GM19372 (cell line): ENCODE measurements around the gene COMMD10.

Source experiments
- ATAC-seq: cut with Tn5 transposase; IDR thresholded peaks from one replicate; pipeline ENCODE4 v1.9.1; 2021; ENCODE audit warnings: mild to moderate bottlenecking, low read depth, moderate library complexity; ENCODE audit not compliant: unreplicated experiment

The COMMD10 gene

DNA sequence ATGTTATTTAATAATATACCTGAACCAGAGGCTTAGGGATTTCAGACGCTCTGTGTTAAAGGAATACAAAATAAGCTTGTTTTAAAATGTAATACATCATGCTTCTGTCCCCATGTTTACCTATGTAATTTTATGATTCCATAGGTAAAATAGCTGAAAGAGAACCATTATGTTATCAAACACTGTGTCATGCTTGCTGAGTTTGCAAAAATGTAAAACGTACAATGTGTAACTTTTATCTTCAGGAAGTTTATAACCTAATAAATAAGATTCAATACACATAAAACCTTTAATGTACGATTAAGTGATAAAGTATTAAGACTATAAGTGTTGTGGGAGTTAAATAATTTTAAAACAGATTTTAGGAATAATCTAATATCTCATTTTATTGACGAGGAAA, 94.1 kb downstream of the COMMD10 start:
- no peak for ATAC-seq

- ATAC-seq = no peak
These were observed 124.3 kb downstream of the COMMD10 start for GRCh38 chr5:116209166-116209565.

DNA sequence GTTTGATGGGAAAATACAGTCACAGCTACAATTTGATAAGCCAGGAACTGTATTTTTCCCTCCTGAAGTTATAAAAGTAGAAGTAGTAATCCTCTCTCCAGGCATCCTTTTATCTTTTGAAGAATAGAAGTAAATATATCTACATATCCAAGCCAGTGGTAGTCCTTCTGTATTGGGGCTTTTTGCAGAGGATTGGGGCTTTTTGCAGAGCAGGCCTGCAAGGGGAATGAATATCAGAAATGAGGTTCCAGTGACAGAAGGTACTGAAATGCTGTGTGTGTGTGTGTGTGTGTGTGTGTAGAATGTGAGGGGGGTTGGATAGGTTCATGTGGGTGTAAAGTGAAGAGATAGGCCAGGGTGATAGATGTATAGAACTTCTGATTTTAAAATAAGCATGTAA, 127.4 kb downstream of the COMMD10 start:
- ATAC-seq = no peak

DNA sequence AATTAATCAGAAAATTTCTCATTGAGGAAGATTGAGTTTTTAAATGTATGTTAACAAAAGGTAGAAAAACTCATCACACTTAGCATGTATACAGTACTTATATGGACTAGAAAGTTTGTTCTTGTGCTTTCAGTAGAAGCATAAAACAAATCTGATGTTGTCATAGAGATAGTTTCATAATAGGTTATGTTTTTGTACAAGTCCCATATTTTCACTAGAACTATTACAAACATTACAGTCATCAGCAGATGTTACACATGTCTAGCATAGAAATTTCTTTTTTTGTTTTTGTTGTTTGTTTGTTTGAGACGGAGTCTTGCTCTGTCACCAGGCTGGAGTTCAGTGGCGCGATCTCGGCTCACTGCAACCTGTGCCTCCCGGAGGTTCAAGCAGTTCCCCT, 131.4 kb downstream of the COMMD10 start:
- no peak for ATAC-seq

DNA sequence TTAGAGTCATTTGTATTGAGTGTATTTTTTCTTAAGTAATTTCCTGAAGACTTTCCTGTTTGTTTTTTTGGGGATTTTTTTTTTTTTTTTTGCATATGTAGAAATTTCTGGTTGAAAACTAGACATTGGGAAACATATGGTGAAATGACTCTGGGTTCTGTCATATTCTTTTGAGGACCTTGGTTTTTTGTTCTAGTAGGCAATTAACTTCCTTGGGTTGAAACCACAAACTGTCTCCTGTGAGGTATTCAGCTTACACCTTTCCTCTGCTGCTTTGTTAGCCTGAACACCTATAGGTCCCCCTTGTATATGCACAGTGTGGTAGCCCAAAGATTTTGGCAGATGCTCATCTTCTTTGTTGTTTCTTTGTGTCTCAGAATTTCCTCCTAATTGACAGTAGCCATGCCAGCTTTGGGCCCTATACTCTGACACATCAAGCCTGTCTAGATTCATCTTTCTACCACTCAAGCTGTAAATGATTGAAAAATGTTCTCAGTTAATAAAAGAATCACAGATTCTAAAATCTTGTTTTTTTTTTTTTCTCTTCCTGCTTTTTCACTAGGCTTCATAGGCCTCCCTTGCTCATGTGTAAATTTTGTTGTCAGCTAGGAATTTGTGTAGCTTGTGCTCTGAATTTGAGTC, 140.6 kb downstream of the COMMD10 start:
- ATAC-seq = no peak

GRCh38 chr5:116229131-116229689, 144.4 kb downstream of the COMMD10 start:
- no peak for ATAC-seq

DNA sequence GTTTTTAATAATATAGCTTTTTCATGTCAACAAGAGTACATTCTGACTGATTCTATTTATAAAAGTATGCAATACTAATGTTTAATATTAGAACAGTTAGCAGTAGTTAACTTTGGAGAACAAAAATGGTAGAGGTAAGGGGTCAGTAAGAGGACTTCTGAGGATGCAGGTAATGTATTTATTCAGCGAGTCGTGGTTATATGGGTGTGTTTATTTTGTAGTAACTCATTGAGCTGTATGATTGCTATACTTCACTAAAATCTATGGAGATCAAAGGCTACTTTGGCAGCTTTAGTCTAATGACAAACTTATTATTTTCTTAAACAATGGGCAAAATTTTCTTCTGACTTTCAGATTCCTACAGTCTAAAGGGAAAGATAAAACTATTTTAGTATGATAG, 146.5 kb downstream of the COMMD10 start:
- ATAC-seq = no peak

GRCh38 chr5:116234681-116235080, 149.9 kb downstream of the COMMD10 start:
- ATAC-seq = no peak

GRCh38 chr5:116237917-116238500, 153.2 kb downstream of the COMMD10 start:
- ATAC-seq = no peak

- ATAC-seq = no peak
These were observed 157.5 kb downstream of the COMMD10 start for GRCh38 chr5:116242343-116242742.

- ATAC-seq = no peak
These were observed 163.6 kb downstream of the COMMD10 start for GRCh38 chr5:116248432-116248831.

- ATAC-seq = no peak
These were observed 164.8 kb downstream of the COMMD10 start for GRCh38 chr5:116249648-116250047.

DNA sequence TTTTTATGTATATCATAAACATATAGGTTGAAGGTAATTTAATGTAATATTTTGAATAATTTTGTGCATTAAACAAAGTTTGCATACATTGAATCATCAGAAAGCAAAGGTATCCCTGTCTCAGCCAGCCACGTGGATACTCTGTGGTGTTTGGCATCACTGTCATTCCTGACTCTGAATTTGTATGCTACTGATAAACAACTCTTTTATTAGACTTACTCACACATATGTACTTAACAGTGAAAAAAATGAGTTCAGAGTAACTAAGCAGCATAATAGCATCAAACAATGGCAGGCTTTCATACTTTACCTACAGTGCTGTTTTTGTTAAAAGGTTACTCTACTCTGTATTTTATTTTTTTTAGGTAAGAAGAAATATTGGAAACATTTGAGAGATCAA, 171.9 kb downstream of the COMMD10 start:
- ATAC-seq = no peak

DNA sequence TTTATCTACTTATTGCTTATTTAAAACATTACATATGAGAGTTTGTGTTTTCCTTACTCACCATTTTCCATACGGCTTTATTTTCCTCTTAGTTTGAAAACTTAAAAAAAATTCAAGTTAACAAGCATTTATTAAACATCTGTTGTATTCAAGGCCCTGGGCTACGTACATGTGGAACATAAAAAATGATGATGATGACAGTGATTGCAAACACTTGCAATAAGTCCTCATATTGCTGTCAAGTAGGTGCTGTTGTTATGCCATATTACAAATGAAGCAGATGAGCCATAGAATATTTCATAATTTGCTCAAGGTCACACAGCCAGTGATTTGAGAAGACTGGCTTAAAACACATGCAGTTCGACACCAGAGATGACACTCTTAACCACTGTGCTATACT, 180.6 kb downstream of the COMMD10 start:
- no peak for ATAC-seq

GRCh38 chr5:116271446-116272025, 186.7 kb downstream of the COMMD10 start:
- ATAC-seq = no peak

GRCh38 chr5:116272281-116272941, 187.6 kb downstream of the COMMD10 start:
- no peak for ATAC-seq

- ATAC-seq = peak; percentile 97
These were observed 188.8 kb downstream of the COMMD10 start for GRCh38 chr5:116273448-116274242.

- ATAC-seq = no peak
These were observed 189.4 kb downstream of the COMMD10 start for GRCh38 chr5:116274251-116274650.

DNA sequence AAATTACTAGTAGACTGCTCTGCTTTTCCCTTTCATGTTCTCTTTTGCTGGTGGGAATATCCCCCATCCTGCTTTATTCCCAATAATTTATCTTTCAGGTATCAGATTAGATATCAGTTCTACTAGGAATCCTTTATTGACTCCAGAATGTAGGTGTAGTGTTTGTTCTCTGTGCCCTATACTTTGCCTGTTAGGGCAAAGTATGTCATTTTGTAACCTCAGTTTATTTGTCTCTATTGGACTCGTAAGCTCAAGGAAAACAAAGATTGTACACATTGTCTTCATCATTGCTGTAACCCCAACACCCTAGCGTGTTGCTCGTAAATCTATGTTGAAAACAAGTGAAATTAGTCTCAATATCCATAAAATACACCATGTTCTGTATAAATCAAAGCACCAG, 190.5 kb downstream of the COMMD10 start:
- no peak for ATAC-seq

DNA sequence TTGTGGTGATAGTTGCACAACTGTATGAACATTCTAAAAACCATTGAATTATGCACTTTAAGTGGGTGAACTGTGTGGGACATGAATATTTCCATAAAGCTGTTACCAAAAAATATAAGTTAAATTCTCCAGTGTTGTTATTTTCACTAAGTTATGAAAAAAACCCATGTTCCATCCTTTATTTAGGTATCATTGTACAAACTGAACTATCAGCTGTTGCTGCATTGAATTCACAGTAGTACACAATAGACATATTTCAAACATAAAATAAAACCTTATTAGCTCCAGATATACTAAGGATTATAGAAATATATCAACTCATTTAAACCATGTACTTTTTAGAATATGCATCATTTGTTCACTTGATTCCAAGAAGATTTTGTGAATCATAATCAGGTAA, 192.1 kb downstream of the COMMD10 start:
- ATAC-seq = no peak
